Endothelial cell (in vitro differentiated cells): ENCODE results near the gene TMEM245. TPM values are rescaled to one million over a fixed set of nuclear protein-coding genes. Genes with fewer than 3 reads are reported as not detected.

Source experiments
- DNase-seq: peaks from one replicate; pipeline ENCODE4 v3.0.0; 2021; ENCODE audit warnings: low spot score
- H3K27ac Mint-ChIP-seq: one replicate; pipeline ENCODE4 v1.8.0; 2021; ENCODE audit warnings: mixed read lengths, inconsistent platforms; ENCODE audit not compliant: unreplicated experiment
- H3K27me3 Mint-ChIP-seq: one replicate; pipeline ENCODE4 v1.8.0; 2021; ENCODE audit warnings: mild to moderate bottlenecking, moderate library complexity, mixed read lengths, inconsistent platforms; ENCODE audit not compliant: unreplicated experiment
- H3K36me3 Mint-ChIP-seq: one replicate; pipeline ENCODE4 v1.8.0; 2021; ENCODE audit warnings: mild to moderate bottlenecking, low read depth, mixed read lengths, inconsistent platforms; ENCODE audit not compliant: unreplicated experiment
- H3K4me1 Mint-ChIP-seq: one replicate; pipeline ENCODE4 v1.8.0; 2021; ENCODE audit warnings: mild to moderate bottlenecking, mixed read lengths, inconsistent platforms; ENCODE audit not compliant: unreplicated experiment
- H3K4me3 Mint-ChIP-seq: one replicate; pipeline ENCODE4 v1.8.0; 2021; ENCODE audit warnings: mild to moderate bottlenecking, mixed read lengths, inconsistent platforms; ENCODE audit not compliant: unreplicated experiment
- H3K9me3 Mint-ChIP-seq: one replicate; pipeline ENCODE4 v1.8.0; 2021; ENCODE audit warnings: mixed read lengths, inconsistent platforms; ENCODE audit not compliant: unreplicated experiment
- CTCF ChIP-seq: fragments of 200-600 bp; sonication (generic); IDR thresholded peaks from one replicate; pipeline ENCODE4 v1.5.0; 2021; ENCODE audit warnings: antibody characterized with exemption; ENCODE audit not compliant: unreplicated experiment
- total RNA-seq: library from RNA; stranded (reverse); fragmentation: NEBNext Ultra II Directional; extraction: Animal tissue kit (Norgen Biotek cat#: 25700); gene quantifications from one replicate; pipeline ENCODE4 v1.2.1, GENCODE V29; 2021; ENCODE audit not compliant: unreplicated experiment

Gene TMEM245
- total RNA-seq, 1 donor from 2014 or later: 32.6 TPM

DNA sequence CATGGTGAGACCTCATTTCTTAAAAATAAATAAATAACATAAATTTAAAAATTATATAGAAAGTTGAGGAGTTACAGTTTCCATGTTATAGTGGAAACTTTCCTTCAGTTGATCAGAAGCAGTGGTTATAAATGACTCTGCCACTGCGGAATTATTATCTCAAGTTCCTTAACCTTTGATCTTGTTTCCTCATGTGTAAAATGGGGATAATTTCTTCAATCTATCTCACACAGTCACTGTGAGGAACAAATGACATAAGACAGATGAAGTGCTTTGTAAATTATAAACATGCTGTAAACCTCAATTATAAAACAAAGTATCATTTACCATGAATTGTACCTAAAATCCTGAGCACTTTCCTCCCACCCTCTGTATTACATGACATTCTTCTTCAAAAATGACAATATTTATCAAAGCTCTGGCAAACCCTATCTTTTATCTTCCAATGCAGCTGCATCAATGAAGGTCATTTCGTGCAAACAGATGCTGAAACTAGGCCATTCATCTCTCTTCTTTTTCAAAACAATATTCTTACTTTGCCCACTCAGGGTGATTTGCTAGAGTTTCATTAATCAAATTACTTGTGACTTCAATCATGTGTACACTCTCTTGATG, 46.8 kb downstream of the TMEM245 start:
- Mint-ChIP-seq H3K9me3 (no peaks in the 10 kb centered on the region), H3K36me3 (peaks cover 3% of the 10 kb centered on the region), H3K27ac (no peak overlapping the region), H3K27me3 (no peaks in the 10 kb centered on the region), H3K4me3 (no peak overlapping the region), H3K4me1 (no peaks in the 10 kb centered on the region)
- TF ChIP-seq CTCF: no peak
- no peak for DNase-seq

- no peak overlapping the region for H3K27ac Mint-ChIP-seq
- DNase-seq: no peak
- H3K4me1 Mint-ChIP-seq: no peaks in the 10 kb centered on the region
- H3K27me3 Mint-ChIP-seq: no peaks in the 10 kb centered on the region
- H3K9me3 Mint-ChIP-seq: no peaks in the 10 kb centered on the region
- TF ChIP-seq CTCF: no peak
- H3K36me3 Mint-ChIP-seq: peaks cover 7% of the 10 kb centered on the region
- H3K4me3 Mint-ChIP-seq: no peak overlapping the region
Measured at GRCh38 chr9:109072133-109072692, 47.5 kb downstream of the TMEM245 start.

DNA sequence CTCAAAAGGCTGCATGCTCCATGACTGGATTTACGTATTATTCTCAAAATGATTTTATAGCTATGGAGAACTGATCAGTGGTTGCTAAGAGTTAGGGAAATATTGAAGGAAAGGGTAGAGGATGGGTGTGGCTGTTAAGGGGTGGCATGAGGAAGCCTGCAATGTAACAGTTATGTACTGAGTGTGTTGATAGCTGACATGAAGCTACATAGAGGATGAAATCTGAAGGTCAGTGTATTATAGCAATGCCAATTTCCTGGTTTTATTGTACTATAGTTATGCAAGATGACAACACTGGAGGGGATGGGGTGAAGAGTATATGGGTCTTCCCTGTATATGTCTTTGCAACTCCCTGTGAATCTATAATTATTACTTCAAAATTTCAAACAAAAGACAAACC, 51.0 kb downstream of the TMEM245 start:
- TF ChIP-seq CTCF: no peak
- DNase-seq: no peak
- Mint-ChIP-seq H3K4me1 (no peaks in the 10 kb centered on the region), H3K4me3 (no peak overlapping the region), H3K27me3 (no peaks in the 10 kb centered on the region), H3K27ac (no peak overlapping the region), H3K9me3 (no peaks in the 10 kb centered on the region), H3K36me3 (peaks cover 8% of the 10 kb centered on the region)

- no peaks in the 10 kb centered on the region for H3K9me3 Mint-ChIP-seq
- no peak overlapping the region for H3K4me3 Mint-ChIP-seq
- H3K4me1 Mint-ChIP-seq: no peaks in the 10 kb centered on the region
- TF ChIP-seq CTCF: no peak
- peaks cover 9% of the 10 kb centered on the region for H3K36me3 Mint-ChIP-seq
- no peak overlapping the region for H3K27ac Mint-ChIP-seq
- DNase-seq: no peak
- no peaks in the 10 kb centered on the region for H3K27me3 Mint-ChIP-seq
Measured at GRCh38 chr9:109064963-109065702, 54.6 kb downstream of the TMEM245 start.

DNA sequence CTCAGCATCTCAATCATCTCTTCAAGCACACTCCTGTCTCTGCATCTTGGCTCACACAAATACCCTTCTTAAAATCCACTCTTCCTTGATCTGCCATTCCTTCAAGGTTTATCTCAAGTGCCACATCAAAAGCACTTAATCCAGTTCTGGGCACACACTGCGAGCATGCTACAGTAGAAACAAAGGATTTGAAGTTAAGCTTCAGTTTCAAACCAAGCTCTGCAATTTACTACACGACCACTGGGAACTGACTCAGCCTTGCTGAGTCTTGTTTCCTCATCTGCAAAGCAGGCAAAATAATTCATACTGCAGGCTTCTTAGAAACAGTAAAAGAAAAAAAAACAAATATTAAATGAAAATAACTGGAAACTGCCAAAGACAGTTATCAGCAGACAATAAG, 56.0 kb downstream of the TMEM245 start:
- no peak for TF ChIP-seq CTCF
- Mint-ChIP-seq H3K4me1 (no peaks in the 10 kb centered on the region), H3K36me3 (peaks cover 15% of the 10 kb centered on the region), H3K4me3 (no peak overlapping the region), H3K27me3 (no peaks in the 10 kb centered on the region), H3K27ac (no peak overlapping the region), H3K9me3 (no peaks in the 10 kb centered on the region)
- no peak for DNase-seq
